GM23248 (cell line): ENCODE results near the gene POMT2.

Experiments used
- EZH2 ChIP-seq: fragments of 200-600 bp; sonication (generic); IDR thresholded peaks from 2 replicates; pipeline ENCODE4 v1.6.1; 2018; ENCODE audit warnings: antibody characterized with exemption, mild to moderate bottlenecking; ENCODE audit not compliant: insufficient read depth, poor library complexity, severe bottlenecking
- EZH2phosphoT487 ChIP-seq: fragments of 200-600 bp; sonication (generic); IDR thresholded peaks from 2 replicates; pipeline ENCODE4 v1.6.1; 2018; ENCODE audit warnings: antibody characterized with exemption, moderate library complexity, mild to moderate bottlenecking, low read depth; ENCODE audit not compliant: insufficient read depth

DNA sequence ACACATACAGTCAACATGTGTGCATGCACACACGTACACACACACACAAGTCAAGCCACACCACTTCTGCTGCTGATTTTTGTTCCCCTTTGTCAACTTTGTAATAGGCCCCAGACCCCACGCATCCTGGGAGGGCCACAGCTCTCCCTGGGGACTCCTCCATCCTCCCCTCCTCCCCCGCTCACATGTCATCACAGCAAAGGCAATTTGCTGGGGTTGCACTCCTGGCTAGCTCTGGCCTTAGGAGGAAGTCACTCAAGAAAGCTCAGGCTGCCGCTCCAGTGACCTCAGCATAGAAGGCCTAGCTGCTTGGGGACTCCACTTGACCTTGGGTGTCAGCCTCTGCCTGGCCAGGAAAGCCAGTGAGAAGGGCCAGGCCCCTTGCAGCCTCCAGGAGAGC lies 76.8 kb downstream of the POMT2 start:
- no peak for TF ChIP-seq EZH2
- TF ChIP-seq EZH2phosphoT487, result no peak
